Stimulated activated CD8-positive, alpha-beta memory T cell treated with anti-CD3 and anti-CD28 coated beads, Interleukin-7, amount 100 ng/mL, for 24 hours (primary cell): Measurements from ENCODE around the gene SYT1.
"Not testable (repeated sequence)": the region's sequence is repeated elsewhere in the genome, so short reads cannot be mapped to it uniquely, and the experiment has no call there.

Experiments
- DNase-seq: peaks from one replicate; pipeline ENCODE4 v3.0.0-alpha.2; 2020; ENCODE audit warnings: low read depth

Gene SYT1

GRCh38 chr12:79406993-79407392, 542.4 kb downstream of the SYT1 start:
- DNase-seq: no peak

- DNase-seq: no peak
Observed at GRCh38 chr12:79407671-79408622, 543.4 kb downstream of the SYT1 start.

- DNase-seq: no peak
Observed at GRCh38 chr12:79408689-79409088, 544.1 kb downstream of the SYT1 start.

- no peak for DNase-seq
Observed at GRCh38 chr12:79409562-79409961, 545.0 kb downstream of the SYT1 start.

- DNase-seq: no peak
Observed at GRCh38 chr12:79411791-79412190, 547.2 kb downstream of the SYT1 start.

GRCh38 chr12:79413796-79414195, 549.2 kb downstream of the SYT1 start:
- no peak for DNase-seq

GRCh38 chr12:79414252-79414651, 549.7 kb downstream of the SYT1 start:
- DNase-seq: no peak

GRCh38 chr12:79415321-79415720, 550.7 kb downstream of the SYT1 start:
- no peak for DNase-seq

- DNase-seq: no peak
Observed at GRCh38 chr12:79415746-79416435, 551.3 kb downstream of the SYT1 start.

GRCh38 chr12:79420146-79420618, 555.6 kb downstream of the SYT1 start:
- no peak for DNase-seq

GRCh38 chr12:79421236-79421740, 556.7 kb downstream of the SYT1 start:
- DNase-seq: no peak

- DNase-seq: no peak
Observed at GRCh38 chr12:79422060-79422812, 557.7 kb downstream of the SYT1 start.

GRCh38 chr12:79423560-79423959, 559.0 kb downstream of the SYT1 start:
- no peak for DNase-seq

GRCh38 chr12:79424109-79424721, 559.6 kb downstream of the SYT1 start:
- no peak for DNase-seq

- DNase-seq: no peak
Observed at GRCh38 chr12:79426121-79426520, 561.5 kb downstream of the SYT1 start.

GRCh38 chr12:79426744-79427143, 562.2 kb downstream of the SYT1 start:
- not testable (repeated sequence) for DNase-seq

- no peak for DNase-seq
Observed at GRCh38 chr12:79433465-79434072, 569.0 kb downstream of the SYT1 start.

GRCh38 chr12:79434561-79434960, 570.0 kb downstream of the SYT1 start:
- no peak for DNase-seq

GRCh38 chr12:79435742-79436141, 571.2 kb downstream of the SYT1 start:
- DNase-seq: no peak

- no peak for DNase-seq
Observed at GRCh38 chr12:79438480-79439174, 574.1 kb downstream of the SYT1 start.
